Hepatocyte (in vitro differentiated cells): Measurements from ENCODE around the gene KRT78. TPM values are rescaled to one million over a fixed set of nuclear protein-coding genes. Genes with fewer than 3 reads are reported as not detected.

Source experiments
- DNase-seq: peaks from one replicate; pipeline ENCODE4 v3.0.0-alpha.2; 2016; ENCODE audit warnings: low spot score
- H2AFZ ChIP-seq: fragments of 200-600 bp; sonication (generic); 2 replicates; pipeline ENCODE4 v1.6.0; 2016; ENCODE audit warnings: antibody characterized with exemption, mild to moderate bottlenecking
- H3K27ac ChIP-seq: fragments of 200-600 bp; sonication (generic); 2 replicates; pipeline ENCODE4 v1.5.1; 2016; ENCODE audit warnings: mild to moderate bottlenecking
- H3K27me3 ChIP-seq: fragments of 200-600 bp; sonication (generic); 2 replicates; pipeline ENCODE4 v1.6.1; 2016
- H3K36me3 ChIP-seq: fragments of 200-600 bp; sonication (generic); replicated peaks from 2 replicates; pipeline ENCODE4 v1.5.1; 2016; ENCODE audit warnings: low read depth; ENCODE audit not compliant: insufficient read depth
- H3K4me1 ChIP-seq: fragments of 200-600 bp; sonication (generic); 2 replicates; pipeline ENCODE4 v1.5.1; 2016; ENCODE audit warnings: mild to moderate bottlenecking, moderate library complexity; ENCODE audit not compliant: insufficient read depth
- H3K4me2 ChIP-seq: fragments of 200-600 bp; sonication (generic); 2 replicates; pipeline ENCODE4 v1.6.0; 2016
- H3K4me3 ChIP-seq: fragments of 200-600 bp; sonication (generic); 2 replicates; pipeline ENCODE4 v1.5.1; 2016; ENCODE audit warnings: mild to moderate bottlenecking
- H3K79me2 ChIP-seq: fragments of 200-600 bp; sonication (generic); 2 replicates; pipeline ENCODE4 v1.6.0; 2017; ENCODE audit warnings: mild to moderate bottlenecking
- H3K9me2 ChIP-seq: fragments of 200-600 bp; sonication (generic); replicated peaks from 2 replicates; pipeline ENCODE4 v1.6.0; 2017; ENCODE audit warnings: mild to moderate bottlenecking; ENCODE audit not compliant: insufficient read depth
- H3K9me3 ChIP-seq: fragments of 200-600 bp; sonication (generic); 2 replicates; pipeline ENCODE4 v1.5.1; 2016; ENCODE audit warnings: low read depth, mild to moderate bottlenecking
- H4K20me1 ChIP-seq: fragments of 200-600 bp; sonication (generic); 2 replicates; pipeline ENCODE4 v1.6.0; 2016; ENCODE audit warnings: mild to moderate bottlenecking; ENCODE audit not compliant: insufficient read depth, poor library complexity, severe bottlenecking
- EZH2 ChIP-seq: fragments of 200-600 bp; sonication (generic); IDR thresholded peaks from 2 replicates; pipeline ENCODE4 v1.6.1; 2016; ENCODE audit warnings: antibody characterized with exemption, mild to moderate bottlenecking, borderline replicate concordance
- EZH2phosphoT487 ChIP-seq: fragments of 200-600 bp; sonication (generic); IDR thresholded peaks from one replicate; pipeline ENCODE4 v1.6.1; 2018; ENCODE audit warnings: antibody characterized with exemption, mild to moderate bottlenecking, low read depth, moderate library complexity; ENCODE audit not compliant: unreplicated experiment, severe bottlenecking
- WGBS: methylation state at CpG from one replicate; pipeline ENCODE4 v1.1.6; 2016; ENCODE audit warnings: low lambda C conversion rate; ENCODE audit errors: missing lambda C conversion rate; 5-methylcytosine and 5-hydroxymethylcytosine counted together
- polyA plus RNA-seq: library from polyadenylated mRNA; unstranded; fragments of >200 nt; fragmentation: Nextera tagmentation; extraction: Ambion mirVana; gene quantifications from 2 replicates; pipeline ENCODE4 v1.2.1, GENCODE V29; 2016
- total RNA-seq: library from RNA; depleted of rRNA; stranded (reverse); fragments of >200 nt; gene quantifications from 2 replicates; pipeline ENCODE4 v1.2.3, GENCODE V29; 2014
- TF ChIP-seq, protein P1 (sequence below): fragments of 200-600 bp; sonication (generic); IDR thresholded peaks from 2 replicates; pipeline ENCODE4 v1.5.1; 2016; ENCODE audit warnings: antibody characterized with exemption, mild to moderate bottlenecking; ENCODE audit not compliant: poor library complexity

Gene KRT78
- total and polyA plus RNA-seq, 2 experiments from 2014 or later: not detected

DNA sequence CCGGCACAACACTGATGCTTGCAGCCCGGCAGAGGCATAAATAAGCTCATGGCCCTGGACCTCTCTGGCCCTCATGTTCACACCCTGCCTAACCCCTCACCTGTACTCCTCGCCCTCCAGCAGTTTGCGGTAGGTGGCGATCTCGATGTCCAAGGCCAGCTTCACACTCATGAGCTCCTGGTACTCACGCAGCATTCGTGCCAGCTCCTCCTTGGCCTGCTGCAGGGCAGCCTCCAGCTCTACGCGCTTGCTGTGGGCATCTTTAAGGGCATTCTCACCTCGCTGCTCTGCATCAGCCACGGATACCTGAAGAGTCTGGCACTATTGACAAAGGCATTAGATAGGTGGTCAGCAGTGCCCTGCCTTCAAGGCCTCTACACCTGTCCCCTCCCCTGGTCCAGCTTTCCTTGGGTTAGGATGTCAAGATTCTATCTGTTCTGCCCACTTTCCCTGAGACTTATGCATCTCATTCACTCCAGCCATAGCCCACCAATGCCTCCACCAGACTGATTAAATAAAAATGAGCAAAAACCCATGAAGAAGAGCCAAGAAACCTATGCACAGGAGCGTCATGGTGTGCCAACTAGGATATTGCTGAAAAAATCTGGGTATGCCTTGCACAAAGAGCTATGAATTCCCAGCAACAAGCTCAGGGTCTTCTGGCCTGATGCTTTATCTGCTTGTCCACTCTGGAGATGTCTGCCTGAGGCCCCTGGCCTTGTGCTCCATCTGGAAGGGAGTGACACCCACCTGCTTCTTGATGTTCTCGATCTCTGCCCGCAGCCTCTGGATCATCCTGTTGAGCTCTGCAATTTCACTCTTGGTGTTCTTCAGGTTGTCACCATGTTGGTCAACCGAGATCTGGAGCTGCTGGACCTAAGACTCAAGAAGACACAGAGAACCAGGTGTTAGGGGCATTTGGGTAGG lies 41.0 kb downstream of the KRT78 start:
- H2AFZ ChIP-seq: no peak overlapping the region
- no peaks in the 10 kb centered on the region for H3K79me2 ChIP-seq
- no peaks in the 10 kb centered on the region for H3K9me3 ChIP-seq
- H3K27ac ChIP-seq: no peak overlapping the region
- no peak overlapping the region for H3K4me3 ChIP-seq
- WGBS: 90% methylated on average over 16 of the region's 16 CpGs
- DNase-seq: no peak
- TF ChIP-seq, protein P1, sequence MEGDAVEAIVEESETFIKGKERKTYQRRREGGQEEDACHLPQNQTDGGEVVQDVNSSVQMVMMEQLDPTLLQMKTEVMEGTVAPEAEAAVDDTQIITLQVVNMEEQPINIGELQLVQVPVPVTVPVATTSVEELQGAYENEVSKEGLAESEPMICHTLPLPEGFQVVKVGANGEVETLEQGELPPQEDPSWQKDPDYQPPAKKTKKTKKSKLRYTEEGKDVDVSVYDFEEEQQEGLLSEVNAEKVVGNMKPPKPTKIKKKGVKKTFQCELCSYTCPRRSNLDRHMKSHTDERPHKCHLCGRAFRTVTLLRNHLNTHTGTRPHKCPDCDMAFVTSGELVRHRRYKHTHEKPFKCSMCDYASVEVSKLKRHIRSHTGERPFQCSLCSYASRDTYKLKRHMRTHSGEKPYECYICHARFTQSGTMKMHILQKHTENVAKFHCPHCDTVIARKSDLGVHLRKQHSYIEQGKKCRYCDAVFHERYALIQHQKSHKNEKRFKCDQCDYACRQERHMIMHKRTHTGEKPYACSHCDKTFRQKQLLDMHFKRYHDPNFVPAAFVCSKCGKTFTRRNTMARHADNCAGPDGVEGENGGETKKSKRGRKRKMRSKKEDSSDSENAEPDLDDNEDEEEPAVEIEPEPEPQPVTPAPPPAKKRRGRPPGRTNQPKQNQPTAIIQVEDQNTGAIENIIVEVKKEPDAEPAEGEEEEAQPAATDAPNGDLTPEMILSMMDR: no peak
- TF ChIP-seq EZH2phosphoT487: no peak
- TF ChIP-seq EZH2: no peak
- no peak overlapping the region for H3K4me2 ChIP-seq
- no peaks in the 10 kb centered on the region for H3K4me1 ChIP-seq
- H3K27me3 ChIP-seq: peaks cover 19% of the 10 kb centered on the region
- H3K9me2 ChIP-seq: no peaks in the 10 kb centered on the region
- no peaks in the 10 kb centered on the region for H4K20me1 ChIP-seq
- no peaks in the 10 kb centered on the region for H3K36me3 ChIP-seq

DNA sequence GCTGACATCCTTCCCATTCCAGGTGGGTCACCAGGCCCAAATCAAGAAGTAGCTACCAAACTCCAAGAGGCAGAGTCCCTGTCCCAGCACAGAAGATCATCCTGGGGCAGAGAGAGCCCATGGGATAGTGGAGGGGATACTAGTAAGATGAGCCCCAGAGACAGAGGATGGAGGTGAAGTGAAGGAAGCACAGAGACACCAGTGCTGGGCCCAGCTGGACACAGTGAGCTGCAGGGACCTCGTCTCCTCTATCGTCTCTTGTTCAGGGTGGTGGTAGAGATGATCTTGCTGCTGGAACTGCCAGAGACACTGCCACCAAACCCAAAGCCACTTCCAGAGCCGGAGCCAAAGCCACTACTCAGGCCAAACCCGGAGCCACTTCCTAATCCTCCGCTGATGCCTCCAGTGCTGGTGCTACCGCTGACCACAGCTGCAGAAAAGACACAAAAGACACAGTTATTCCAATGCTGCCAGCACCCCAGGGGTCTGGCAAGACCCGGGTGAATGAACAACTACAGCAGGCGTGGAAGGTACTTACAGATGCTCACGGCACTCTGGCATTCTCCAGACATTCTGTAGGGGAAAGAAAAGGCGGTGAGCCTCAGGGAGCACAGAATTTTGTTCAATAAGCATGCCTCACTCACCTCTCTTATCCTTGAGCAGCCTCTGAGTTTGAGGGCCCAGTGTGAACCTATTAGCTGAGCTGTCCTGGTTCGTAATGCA lies 41.8 kb downstream of the KRT78 start:
- 92% methylated on average over 11 of the region's 11 CpGs for WGBS
- TF ChIP-seq EZH2phosphoT487 (no peak), EZH2 (no peak)
- TF ChIP-seq, protein P1: no peak

DNA sequence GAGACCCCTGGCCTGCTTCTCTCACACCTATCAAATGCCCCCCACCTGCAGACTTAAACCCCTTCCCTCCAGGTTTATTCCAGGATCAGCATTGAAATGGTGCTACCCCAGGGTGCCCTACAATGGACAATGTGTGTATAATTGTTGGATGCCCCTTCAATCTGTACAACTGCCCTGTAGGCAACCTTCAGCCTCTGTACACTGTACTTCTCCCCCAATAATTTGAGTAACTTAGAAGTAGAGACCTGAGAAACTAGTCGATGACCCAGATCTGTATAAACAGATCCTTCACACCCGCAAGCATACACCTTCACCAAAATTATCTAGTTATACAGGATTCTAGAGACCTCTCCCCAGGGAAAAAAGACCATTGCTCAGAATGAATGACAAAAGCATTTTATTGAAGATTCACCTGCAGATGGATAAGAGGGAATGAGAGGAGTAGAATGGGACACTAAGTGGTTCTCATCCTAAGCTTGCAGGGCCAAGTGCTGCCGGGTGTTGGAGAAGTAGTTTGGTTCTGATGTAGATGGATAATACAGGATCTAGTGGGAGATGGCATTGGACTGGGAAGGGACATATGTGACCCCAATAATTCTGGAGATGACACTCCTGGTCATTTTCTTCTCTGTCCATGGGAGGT lies 42.5 kb downstream of the KRT78 start:
- no peak for DNase-seq
- no peak overlapping the region for H3K4me2 ChIP-seq
- no peaks in the 10 kb centered on the region for H4K20me1 ChIP-seq
- peaks cover 11% of the 10 kb centered on the region for H3K27me3 ChIP-seq
- TF ChIP-seq EZH2phosphoT487 (no peak), EZH2 (no peak)
- TF ChIP-seq, protein P1: no peak
- H3K36me3 ChIP-seq: no peaks in the 10 kb centered on the region
- H3K27ac ChIP-seq: no peak overlapping the region
- no peaks in the 10 kb centered on the region for H3K79me2 ChIP-seq
- no peak overlapping the region for H2AFZ ChIP-seq
- no peak overlapping the region for H3K4me3 ChIP-seq
- no peaks in the 10 kb centered on the region for H3K9me3 ChIP-seq
- 96% methylated on average over 3 of the region's 3 CpGs for WGBS
- no peaks in the 10 kb centered on the region for H3K9me2 ChIP-seq
- no peaks in the 10 kb centered on the region for H3K4me1 ChIP-seq

More for the DNA sequence above, 41.8 kb downstream of the KRT78 start:
- Histone ChIP-seq H3K36me3 (no peaks in the 10 kb centered on the region), H2AFZ (no peak overlapping the region), H3K79me2 (no peaks in the 10 kb centered on the region), H3K27ac (no peak overlapping the region), H3K4me3 (no peak overlapping the region), H3K4me1 (no peaks in the 10 kb centered on the region), H3K9me2 (no peaks in the 10 kb centered on the region), H3K9me3 (no peaks in the 10 kb centered on the region), H3K4me2 (no peak overlapping the region), H3K27me3 (peaks cover 13% of the 10 kb centered on the region), H4K20me1 (no peaks in the 10 kb centered on the region)
- DNase-seq: no peak
